Activated CD4-positive, CD25-positive, alpha-beta regulatory T cell treated with anti-CD3 and anti-CD28 coated beads, Interleukin-2, amount 50 U/mL, for 16 hours (primary cell): ENCODE data around the gene SCAMP2.

Experiments
- DNase-seq: peaks from one replicate; pipeline ENCODE4 v3.0.0-alpha.2; 2020; ENCODE audit warnings: low read depth, low spot score

Gene SCAMP2

DNA sequence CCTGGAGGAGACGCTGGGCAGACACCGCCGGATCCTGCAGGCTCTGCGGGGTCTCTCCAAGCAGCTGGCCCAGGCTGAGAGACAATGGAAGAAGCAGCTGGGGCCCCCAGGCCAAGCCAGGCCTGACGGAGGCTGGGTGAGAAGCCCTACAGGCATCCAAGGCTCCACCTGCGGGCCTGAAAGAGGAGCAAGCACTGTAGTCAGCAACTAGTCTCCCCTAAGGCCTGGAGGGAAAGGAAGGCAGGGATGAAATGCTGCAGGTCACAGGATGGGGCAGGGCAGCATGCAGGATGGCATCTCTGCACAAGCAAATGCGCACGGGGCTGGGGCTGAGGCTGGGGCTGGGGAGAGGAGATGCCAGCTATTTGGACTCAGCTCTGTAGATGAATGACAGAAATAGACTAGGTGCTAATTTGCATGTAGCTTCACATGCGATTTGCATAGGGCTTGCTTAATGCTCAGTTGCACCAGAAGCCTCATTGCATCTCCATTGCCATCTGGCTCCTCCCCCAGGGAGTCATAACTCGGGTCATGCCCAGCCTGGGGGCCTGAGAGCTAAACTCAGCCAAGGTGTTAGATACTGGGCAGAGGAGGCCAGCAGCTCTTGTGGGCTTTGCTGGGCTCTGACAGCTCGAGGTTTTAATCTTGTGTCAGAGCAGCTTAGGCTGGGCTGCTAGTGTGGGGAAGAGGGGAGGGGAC lies 51.9 kb downstream of the SCAMP2 start:
- DNase-seq, result no peak

DNA sequence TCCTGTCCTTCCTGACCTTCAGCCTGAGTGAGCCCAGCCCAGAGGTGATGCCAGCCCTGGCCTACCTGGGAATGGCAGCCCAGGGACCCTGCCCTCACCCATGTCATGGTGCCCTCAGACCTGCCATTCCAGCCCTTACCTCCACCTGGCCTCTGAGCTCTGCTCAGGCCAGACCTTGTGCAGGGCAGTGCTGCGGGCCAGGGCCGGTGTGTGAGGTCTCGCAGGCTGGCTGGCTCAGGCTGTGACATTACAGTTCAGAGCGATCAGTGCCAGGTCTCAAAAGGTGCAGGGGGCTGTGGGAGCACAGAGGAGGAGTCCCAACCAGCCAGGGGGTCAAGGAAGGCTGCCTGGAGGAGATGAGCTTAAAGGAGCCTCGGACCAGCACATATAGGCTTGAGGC lies 53.1 kb downstream of the SCAMP2 start:
- no peak for DNase-seq

GRCh38 chr15:74817370-74817737 lies 55.8 kb downstream of the SCAMP2 start:
- DNase-seq, result no peak

DNA sequence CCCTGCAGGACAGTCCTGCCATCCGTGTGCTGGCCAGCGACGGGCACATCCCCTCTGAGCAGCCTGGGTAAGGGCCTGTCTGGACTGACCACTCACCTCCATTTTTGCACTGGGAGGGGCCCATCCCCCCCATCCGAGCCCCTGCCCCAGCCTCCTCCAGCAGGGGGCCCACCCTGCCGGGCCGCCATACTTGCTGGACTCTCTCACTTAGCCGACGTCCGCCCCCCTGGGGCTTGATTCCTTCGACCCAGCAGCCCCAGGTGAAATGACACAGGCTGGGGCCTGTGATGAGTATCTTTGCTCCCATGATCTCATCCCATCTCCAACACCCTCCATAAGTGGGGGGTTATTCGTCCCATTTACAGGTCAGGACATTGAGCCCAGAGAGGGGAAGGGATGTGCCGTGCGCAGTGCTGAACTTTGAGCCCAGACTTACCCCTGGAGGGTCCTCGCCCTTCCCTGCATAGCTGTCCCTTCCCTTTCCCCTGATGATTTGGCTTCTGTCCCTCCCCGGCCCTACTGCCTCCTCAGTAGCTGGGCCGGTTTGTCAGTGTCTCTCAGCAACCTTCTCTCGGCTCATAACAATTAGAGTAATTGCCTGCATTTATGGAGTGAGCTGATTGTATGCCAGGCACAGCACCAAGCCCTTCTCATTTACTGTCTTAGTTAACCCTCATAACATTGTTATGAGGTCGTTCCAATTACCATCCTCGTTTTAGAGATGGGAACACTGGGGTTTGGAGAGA lies 56.4 kb downstream of the SCAMP2 start:
- DNase-seq, result no peak

DNA sequence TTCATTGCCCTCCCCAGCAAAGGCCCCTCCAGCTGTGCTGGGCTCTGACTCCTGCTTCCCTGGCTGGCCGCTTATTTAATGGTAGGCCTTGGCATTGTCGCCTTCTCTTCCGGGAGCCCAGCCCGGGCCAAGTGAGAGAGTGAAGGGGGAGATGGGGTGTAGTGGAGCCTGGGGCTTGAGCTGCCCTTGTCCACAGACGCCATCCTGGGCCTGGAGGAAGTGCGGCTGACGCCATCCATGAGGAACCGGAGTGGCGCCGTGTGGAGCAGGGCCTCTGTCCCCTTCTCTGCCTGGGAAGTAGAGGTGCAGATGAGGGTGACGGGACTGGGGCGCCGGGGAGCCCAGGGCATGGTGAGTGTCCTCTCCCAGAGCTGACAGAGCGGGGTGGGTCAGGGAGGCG lies 57.2 kb downstream of the SCAMP2 start:
- no peak for DNase-seq

DNA sequence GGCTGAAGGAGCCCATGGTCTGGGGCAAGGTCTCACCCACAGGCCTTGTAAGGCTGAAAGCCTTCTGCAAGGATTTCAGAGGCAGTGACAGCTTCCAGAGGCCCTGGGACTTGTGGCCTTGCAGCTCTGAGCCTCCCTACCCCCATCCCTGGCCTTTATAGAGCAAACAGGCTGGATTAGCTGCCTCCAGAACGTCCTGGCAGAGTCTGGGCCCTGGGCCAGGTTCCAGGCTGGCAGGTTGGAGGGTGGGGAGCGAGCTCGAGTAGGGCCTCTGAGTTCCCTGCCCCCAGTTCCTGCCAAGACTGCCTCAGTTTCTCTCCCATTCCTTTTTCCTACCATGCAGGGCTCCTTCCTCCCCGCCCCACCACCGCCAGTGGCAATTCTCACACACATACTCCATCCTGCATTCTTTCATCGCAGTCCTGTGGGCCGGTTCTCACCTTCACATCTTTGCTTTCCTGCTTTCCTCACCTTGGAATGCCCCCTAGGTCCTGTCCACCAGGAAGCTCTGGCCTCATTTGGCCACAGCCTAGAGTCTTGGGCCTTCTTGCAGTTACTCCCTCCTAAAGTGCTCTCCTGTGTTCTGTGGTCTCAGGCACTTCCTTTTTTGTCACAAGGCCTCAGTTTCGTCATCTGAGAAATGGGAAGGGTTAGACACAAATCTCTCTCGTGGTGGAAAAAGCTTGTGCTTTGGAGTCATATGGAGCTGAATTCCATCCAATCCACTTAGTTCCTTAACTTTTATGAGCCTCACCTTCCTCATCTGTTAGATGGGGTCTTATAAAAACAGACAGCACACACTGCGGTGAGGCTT lies 57.8 kb downstream of the SCAMP2 start:
- no peak for DNase-seq

DNA sequence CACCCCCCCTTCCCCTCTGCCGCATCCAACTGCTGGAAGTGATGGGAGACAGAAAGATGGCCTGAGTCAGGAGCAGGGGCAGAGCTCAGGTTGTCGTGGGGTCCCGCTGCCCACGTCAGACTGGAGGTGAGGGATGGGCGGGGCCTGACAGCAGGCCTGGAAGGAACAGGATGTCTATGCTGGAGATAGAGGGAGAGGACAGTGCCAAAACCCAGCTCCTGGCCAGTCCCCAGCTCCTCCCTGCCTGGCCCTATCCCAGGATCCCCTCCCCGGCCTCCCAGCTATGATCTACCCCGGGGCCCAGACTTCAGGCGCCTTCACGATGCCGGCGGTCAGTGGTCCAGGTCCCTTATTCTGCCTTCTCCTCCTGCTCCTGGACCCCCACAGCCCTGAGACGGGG lies 60.6 kb downstream of the SCAMP2 start, which contains the start of gene LMAN1L:
Gene LMAN1L (plus strand): TSS at position 303 of the 400 bp plus-strand sequence. CDS start 20 bp downstream, at position 323.
- DNase-seq, result no peak

DNA sequence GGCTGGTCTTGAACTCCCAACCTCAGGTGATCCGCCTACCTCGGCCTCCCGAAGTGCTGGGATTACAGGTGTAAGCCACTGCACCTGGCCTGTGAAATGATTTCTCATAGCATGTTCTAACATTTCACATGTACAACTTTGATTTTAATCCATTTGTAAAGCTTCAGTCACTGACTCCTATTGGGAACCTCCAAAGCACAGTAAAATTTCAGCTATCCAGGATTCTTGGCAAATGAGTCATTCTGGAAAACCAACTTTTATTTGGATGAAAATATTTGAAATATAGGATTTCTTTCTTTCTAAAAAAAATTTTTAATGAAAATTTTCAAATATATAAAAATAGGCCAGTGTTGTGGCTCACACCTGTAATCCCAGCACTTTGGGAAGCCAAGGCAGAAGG lies 63.2 kb downstream of the SCAMP2 start:
- DNase-seq, result no peak

GRCh38 chr15:74809242-74809641 lies 63.9 kb downstream of the SCAMP2 start:
- DNase-seq, result no peak

- DNase-seq, result no peak
These were observed 64.3 kb downstream of the SCAMP2 start for GRCh38 chr15:74808840-74809229.

- DNase-seq, result no peak
These were observed 64.9 kb downstream of the SCAMP2 start for GRCh38 chr15:74808078-74808839.

GRCh38 chr15:74807282-74807681 lies 65.9 kb downstream of the SCAMP2 start:
- DNase-seq, result no peak

- no peak for DNase-seq
These were observed 68.2 kb downstream of the SCAMP2 start for GRCh38 chr15:74804935-74805334.

DNA sequence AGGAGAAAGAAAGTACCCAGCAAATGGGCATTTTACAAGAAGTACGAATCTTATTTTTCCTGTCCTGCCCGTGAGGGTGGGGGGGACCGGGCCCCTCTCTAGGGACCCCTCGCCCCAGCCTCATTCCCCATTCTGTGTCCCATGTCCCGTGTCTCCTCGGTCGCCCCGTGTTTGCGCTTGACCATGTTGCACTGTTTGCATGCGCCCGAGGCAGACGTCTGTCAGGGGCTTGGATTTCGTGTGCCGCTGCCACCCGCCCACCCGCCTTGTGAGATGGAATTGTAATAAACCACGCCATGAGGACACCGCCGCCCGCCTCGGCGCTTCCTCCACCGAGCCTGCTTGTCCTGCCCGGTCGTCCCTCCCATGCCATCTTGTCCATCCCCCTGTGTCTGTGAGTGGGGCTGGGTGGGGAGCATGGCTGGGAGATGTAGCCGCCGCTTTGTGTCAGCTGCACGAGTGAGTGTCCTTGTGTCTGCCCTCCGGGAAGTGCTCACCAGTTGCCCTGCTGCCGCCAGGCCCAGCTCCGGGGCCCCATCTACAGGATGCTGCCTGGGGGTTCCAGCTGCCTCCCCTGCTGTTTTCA lies 70.2 kb downstream of the SCAMP2 start:
- DNase-seq, result no peak

GRCh38 chr15:74802290-74802689 lies 70.9 kb downstream of the SCAMP2 start:
- DNase-seq, result no peak

DNA sequence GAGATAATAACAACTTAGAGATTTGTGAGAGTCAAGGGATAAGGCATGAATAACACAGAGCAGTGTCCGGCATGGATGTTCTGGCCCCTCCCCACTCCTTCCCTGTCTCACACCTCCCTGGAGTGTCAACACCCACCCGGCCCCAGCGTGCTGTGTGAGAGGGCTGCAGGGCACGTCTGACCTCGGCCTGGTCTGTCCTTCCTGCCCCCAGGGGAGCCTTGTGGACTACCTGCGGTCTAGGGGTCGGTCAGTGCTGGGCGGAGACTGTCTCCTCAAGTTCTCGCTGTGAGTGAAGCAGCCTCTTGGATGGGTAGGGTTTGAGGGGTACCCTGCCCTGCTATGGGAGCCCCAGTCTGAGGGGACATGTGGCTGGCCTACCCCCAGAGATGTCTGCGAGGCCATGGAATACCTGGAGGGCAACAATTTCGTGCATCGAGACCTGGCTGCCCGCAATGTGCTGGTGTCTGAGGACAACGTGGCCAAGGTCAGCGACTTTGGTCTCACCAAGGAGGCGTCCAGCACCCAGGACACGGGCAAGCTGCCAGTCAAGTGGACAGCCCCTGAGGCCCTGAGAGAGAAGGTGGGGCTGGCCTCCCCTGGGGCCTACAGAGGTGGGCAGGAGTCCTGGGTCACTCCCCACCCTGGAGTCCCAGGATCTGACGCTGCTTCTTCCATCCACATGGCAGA lies 71.7 kb downstream of the SCAMP2 start:
- no peak for DNase-seq

DNA sequence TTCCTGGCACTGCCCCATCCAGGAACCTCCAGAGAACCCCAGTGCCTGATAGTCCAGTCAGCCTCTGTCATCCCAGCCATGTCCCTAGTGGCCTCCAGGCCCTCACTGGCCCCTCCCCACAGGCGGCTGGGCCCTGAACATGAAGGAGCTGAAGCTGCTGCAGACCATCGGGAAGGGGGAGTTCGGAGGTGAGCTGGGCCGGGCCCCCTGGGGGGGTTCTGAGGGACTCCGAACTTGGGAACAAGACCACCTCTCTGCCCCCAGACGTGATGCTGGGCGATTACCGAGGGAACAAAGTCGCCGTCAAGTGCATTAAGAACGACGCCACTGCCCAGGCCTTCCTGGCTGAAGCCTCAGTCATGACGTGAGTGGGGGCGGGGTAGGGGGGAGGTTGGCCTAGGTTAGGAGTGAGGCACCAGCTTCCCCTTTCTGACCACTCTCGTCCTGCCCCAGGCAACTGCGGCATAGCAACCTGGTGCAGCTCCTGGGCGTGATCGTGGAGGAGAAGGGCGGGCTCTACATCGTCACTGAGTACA lies 72.5 kb downstream of the SCAMP2 start:
- no peak for DNase-seq

DNA sequence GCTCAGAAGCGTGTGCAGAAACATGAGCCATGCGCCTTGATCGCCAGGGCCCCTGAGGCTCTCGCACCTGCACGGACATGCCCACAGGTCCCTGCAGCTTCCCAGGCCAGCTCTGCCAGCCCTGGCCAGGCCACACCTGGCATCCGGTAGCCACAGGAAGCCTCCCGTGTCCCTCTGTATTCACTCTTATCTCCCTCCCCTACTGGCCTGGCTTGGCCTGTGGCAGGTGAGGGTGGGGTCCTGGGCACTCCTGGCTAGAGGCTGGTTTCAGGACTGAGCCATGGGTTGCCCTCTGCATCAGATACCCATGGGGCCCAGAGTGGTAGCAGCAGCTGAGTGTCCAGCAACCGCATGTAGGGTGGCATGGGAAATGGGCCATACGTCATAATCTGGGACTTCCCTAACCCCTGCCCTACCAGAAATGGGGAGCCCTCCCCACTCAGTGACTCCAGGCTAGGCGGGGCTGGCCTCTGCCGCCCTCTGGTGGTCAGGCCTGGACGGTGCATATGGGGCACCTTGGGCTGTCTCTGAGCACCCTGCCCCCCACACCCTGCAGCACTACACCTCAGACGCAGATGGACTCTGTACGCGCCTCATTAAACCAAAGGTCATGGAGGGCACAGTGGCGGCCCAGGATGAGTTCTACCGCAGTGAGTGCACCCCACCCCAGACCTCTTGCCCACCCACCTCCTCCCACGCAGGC lies 73.2 kb downstream of the SCAMP2 start:
- peak; percentile 76 for DNase-seq

DNA sequence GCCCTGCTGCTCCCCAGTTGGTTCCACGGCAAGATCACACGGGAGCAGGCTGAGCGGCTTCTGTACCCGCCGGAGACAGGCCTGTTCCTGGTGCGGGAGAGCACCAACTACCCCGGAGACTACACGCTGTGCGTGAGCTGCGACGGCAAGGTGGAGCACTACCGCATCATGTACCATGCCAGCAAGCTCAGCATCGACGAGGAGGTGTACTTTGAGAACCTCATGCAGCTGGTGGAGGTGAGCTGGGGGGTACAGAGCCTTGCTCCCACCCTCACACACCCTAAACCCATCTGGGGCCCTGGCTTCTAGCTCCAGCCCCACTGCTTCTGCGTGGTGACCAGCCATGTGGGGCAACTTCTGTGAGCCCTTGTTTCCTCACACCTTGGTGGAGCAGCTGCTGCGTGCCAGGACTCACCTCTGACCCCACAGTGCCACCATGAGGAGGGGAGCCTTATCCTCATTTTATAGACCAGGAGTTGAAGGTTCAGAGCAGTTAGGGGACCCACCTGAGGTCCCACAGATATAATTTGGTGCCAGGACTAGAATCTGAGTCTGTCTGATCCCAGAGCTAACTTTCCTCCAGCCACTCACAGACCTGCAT lies 73.8 kb downstream of the SCAMP2 start:
- DNase-seq, result no peak
